SJSA1 (cell line): ENCODE results near the gene C1orf116. TPM values are rescaled to one million over a fixed set of nuclear protein-coding genes. Genes with fewer than 3 reads are reported as not detected.
A peak's percentile ranks its signal among the peaks of the same experiment; 100 is the strongest.

Experiments used
- DNase-seq, 2 experiments: peaks; one replicate each; pipeline ENCODE4 v3.0.0-alpha.2; 2015 to 2020; ENCODE audit warnings: low spot score in 2 of 2, low read depth in 1 of 2
- H3K27ac ChIP-seq: fragments of 250-450 bp; sonication (Bioruptor Pico); 2 replicates; pipeline ENCODE4 v1.5.1; 2020; ENCODE audit warnings: mild to moderate bottlenecking, moderate library complexity
- H3K27me3 ChIP-seq: fragments of 250-450 bp; sonication (Bioruptor Pico); replicated peaks from 2 replicates; pipeline ENCODE4 v1.5.1; 2020; ENCODE audit warnings: mild to moderate bottlenecking, moderate library complexity
- H3K36me3 ChIP-seq: fragments of 250-450 bp; sonication (Bioruptor Pico); 2 replicates; pipeline ENCODE4 v1.5.1; 2020; ENCODE audit warnings: mild to moderate bottlenecking
- H3K4me1 ChIP-seq: fragments of 250-450 bp; sonication (Bioruptor Pico); replicated peaks from 2 replicates; pipeline ENCODE4 v1.6.1; 2021; ENCODE audit warnings: mild to moderate bottlenecking
- H3K4me3 ChIP-seq: fragments of 250-450 bp; sonication (Bioruptor Pico); 2 replicates; pipeline ENCODE4 v1.5.1; 2020; ENCODE audit warnings: mild to moderate bottlenecking
- H3K9me3 ChIP-seq: fragments of 250-450 bp; sonication (Bioruptor Pico); replicated peaks from 2 replicates; pipeline ENCODE4 v1.5.1; 2020; ENCODE audit warnings: mild to moderate bottlenecking
- total RNA-seq: library from RNA; depleted of rRNA; stranded (reverse); fragments of >200 nt; shearing (Covaris generic); gene quantifications from 2 replicates; pipeline ENCODE4 v1.2.3, GENCODE V29; 2014

Gene C1orf116
- total RNA-seq, 1 experiment from 2014 or later = 0.03 TPM

- DNase-seq = no peak
- Histone ChIP-seq H3K4me1 (peaks cover 9% of the 10 kb centered on the region), H3K9me3 (no peaks in the 10 kb centered on the region), H3K4me3 (no peak overlapping the region), H3K36me3 (no peaks in the 10 kb centered on the region), H3K27ac (no peak overlapping the region), H3K27me3 (0 out of 2 replicates have a peak, but pooled peaks cover 9% of the 10 kb centered on the region)
These were observed 31.8 kb downstream of the C1orf116 start for GRCh38 chr1:207000651-207001291.

GRCh38 chr1:206998816-206999215 lies 33.7 kb downstream of the C1orf116 start:
- DNase-seq = no peak
- H3K27me3 ChIP-seq = 0 out of 2 replicates have a peak, but pooled peaks cover 9% of the 10 kb centered on the region
- no peak overlapping the region for H3K27ac ChIP-seq
- H3K4me3 ChIP-seq = no peak overlapping the region
- no peaks in the 10 kb centered on the region for H3K9me3 ChIP-seq
- H3K36me3 ChIP-seq = no peaks in the 10 kb centered on the region
- peaks cover 5% of the 10 kb centered on the region for H3K4me1 ChIP-seq

DNA sequence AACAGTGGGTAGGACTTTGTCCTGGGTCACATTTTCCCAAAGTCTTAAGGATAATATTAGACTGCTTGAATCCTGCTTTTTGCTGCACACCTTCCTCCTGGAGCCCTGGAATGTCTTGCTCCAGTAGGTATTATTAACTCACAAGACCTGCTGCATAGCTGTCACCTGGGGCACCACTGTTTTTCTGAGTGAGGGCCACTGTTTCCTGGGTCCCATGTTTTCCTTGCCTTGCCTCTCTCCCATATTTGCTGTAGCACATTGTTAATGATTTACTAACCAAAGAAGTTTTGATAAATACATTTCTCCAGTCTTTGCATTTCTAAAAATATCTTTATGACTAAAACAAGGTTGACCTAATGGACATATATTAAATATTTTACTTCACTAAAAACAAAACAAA lies 39.8 kb downstream of the C1orf116 start:
- Histone ChIP-seq H3K4me1 (no peaks in the 10 kb centered on the region), H3K27ac (no peak overlapping the region), H3K9me3 (no peaks in the 10 kb centered on the region), H3K4me3 (no peak overlapping the region), H3K27me3 (0 out of 2 replicates have a peak, but pooled peaks cover 9% of the 10 kb centered on the region), H3K36me3 (no peaks in the 10 kb centered on the region)
- DNase-seq = no peak

DNA sequence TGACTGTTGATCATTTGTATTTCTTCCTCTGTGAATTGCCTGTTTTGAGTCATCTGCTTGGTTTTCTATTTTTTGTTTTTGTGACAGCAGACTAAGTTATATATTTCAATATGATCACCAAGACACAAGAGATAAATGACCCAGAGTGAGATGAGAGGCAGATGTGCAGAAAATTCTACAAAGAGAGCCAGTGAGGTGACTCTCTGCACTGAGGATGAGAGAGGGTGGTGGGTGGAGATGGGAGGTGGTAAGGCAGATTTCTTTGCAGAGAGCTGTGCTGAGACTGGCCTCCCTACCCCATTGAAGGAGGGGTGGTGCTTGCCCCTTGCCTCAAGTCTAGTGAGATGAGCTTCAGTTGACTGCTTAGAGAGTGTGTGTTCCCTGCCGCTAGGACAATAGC lies 44.7 kb downstream of the C1orf116 start:
- H3K9me3 ChIP-seq = no peaks in the 10 kb centered on the region
- H3K4me1 ChIP-seq = no peaks in the 10 kb centered on the region
- H3K36me3 ChIP-seq = no peaks in the 10 kb centered on the region
- H3K27ac ChIP-seq = no peak overlapping the region
- no peak overlapping the region for H3K4me3 ChIP-seq
- H3K27me3 ChIP-seq = peaks cover 15% of the 10 kb centered on the region; the same call in 1 of the 2 replicates
- no peak for DNase-seq

- Histone ChIP-seq H3K36me3 (no peaks in the 10 kb centered on the region), H3K27ac (no peak overlapping the region), H3K4me3 (no peak overlapping the region), H3K9me3 (no peaks in the 10 kb centered on the region), H3K4me1 (no peaks in the 10 kb centered on the region), H3K27me3 (peaks cover 15% of the 10 kb centered on the region; the same call in 1 of the 2 replicates)
- no peak for DNase-seq
These were observed 45.7 kb downstream of the C1orf116 start for GRCh38 chr1:206986885-206987284.

DNA sequence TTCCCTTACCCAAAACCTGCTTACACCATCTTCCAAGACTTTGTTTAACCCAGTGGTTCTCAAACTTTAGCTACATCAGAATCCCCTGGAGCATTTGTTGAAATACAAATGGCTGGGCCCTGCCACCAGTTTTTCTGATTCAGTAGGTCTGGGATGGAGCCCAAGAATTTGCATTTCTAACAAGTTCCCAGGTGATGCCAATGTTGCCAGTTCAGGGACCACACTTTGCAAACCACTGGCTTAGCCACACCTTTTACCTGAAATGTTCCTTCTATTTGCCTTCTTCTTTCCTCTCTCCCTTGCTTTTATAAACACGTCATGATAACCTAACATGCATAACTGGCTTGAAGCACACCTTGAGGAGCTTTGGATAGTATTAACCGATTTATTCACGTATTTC lies 46.2 kb downstream of the C1orf116 start:
- Histone ChIP-seq H3K4me1 (no peaks in the 10 kb centered on the region), H3K27ac (no peak overlapping the region), H3K36me3 (no peaks in the 10 kb centered on the region), H3K9me3 (no peaks in the 10 kb centered on the region), H3K4me3 (no peak overlapping the region), H3K27me3 (peaks cover 15% of the 10 kb centered on the region; the same call in 1 of the 2 replicates)
- no peak for DNase-seq

- Histone ChIP-seq H3K4me3 (no peak overlapping the region), H3K9me3 (no peaks in the 10 kb centered on the region), H3K27me3 (peaks cover 15% of the 10 kb centered on the region; the same call in 1 of the 2 replicates), H3K36me3 (no peaks in the 10 kb centered on the region), H3K4me1 (no peaks in the 10 kb centered on the region), H3K27ac (no peak overlapping the region)
- no peak for DNase-seq
These were observed 47.3 kb downstream of the C1orf116 start for GRCh38 chr1:206985162-206985749.

GRCh38 chr1:206982216-206982615 lies 50.3 kb downstream of the C1orf116 start:
- no peaks in the 10 kb centered on the region for H3K9me3 ChIP-seq
- H3K4me1 ChIP-seq = no peaks in the 10 kb centered on the region
- H3K27ac ChIP-seq = no peak overlapping the region
- H3K27me3 ChIP-seq = peaks cover 15% of the 10 kb centered on the region; the same call in 1 of the 2 replicates
- no peaks in the 10 kb centered on the region for H3K36me3 ChIP-seq
- no peak overlapping the region for H3K4me3 ChIP-seq
- DNase-seq = peak in 1 of 2 experiments; percentile 39

DNA sequence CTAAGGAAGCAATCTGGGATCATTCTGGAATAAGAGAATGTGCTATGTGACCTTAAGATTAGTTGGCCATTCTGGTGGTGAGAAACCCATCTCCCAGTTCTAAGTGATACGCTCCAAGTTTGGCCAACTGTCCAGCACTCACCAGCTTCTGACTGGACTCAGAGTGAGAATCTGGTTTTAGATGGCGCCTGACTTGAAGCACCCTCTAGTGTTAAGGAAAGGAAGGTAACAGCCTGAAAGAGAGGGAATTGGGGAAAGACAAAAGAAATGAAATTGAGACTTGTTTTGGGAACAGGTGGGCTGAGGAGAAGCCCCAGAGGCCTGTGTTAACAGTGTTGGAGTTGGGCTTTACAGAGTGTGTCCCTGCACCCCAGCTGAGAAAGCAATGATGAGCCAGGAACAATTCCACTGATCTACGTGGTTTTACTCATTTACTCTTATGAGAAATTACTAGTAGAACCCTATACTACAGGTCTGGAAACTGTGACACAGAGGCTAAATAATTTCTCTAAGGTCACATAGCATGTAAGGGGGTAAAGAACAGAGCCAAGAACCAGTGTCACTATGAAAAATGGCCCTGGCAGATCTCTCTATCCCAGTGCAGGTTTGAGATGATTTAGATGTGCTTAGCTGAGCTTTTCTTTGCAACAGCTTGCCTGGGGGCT lies 53.0 kb downstream of the C1orf116 start:
- peak in 1 of 2 experiments; percentile 12 for DNase-seq

GRCh38 chr1:206978259-206978658 lies 54.3 kb downstream of the C1orf116 start:
- H3K27me3 ChIP-seq = no peaks in the 10 kb centered on the region
- no peak overlapping the region for H3K27ac ChIP-seq
- no peaks in the 10 kb centered on the region for H3K36me3 ChIP-seq
- no peak for DNase-seq
- no peak overlapping the region for H3K4me3 ChIP-seq
- H3K9me3 ChIP-seq = no peaks in the 10 kb centered on the region
- no peaks in the 10 kb centered on the region for H3K4me1 ChIP-seq

More for the DNA sequence above, 53.0 kb downstream of the C1orf116 start:
- H3K27ac ChIP-seq = no peak overlapping the region
- no peaks in the 10 kb centered on the region for H3K4me1 ChIP-seq
- H3K27me3 ChIP-seq = peaks cover 8% of the 10 kb centered on the region; the same call in 1 of the 2 replicates
- no peaks in the 10 kb centered on the region for H3K36me3 ChIP-seq
- no peak overlapping the region for H3K4me3 ChIP-seq
- no peaks in the 10 kb centered on the region for H3K9me3 ChIP-seq

- Histone ChIP-seq H3K4me3 (no peak overlapping the region), H3K9me3 (no peaks in the 10 kb centered on the region), H3K27me3 (no peaks in the 10 kb centered on the region), H3K4me1 (no peaks in the 10 kb centered on the region), H3K36me3 (no peaks in the 10 kb centered on the region), H3K27ac (no peak overlapping the region)
- no peak for DNase-seq
These were observed 57.2 kb downstream of the C1orf116 start for GRCh38 chr1:206975306-206975705.

DNA sequence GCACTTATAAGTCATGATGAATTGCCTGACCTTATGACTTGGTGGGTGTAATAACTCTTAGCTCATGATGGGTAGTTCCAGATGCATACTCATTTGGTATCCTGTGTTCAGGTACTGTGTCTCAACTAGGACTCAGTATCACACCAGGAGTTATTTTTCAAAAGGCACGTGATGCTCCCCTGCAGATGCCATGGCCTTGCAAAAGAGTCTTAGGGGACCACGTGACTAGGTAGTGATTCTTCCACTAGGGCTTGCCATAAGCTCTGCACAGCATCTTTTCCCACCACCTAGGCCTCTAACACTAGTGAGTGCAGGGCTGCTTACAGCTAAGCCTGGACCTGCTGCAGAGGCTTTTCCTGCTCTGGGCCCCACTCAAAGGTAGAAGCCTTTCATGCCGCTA lies 58.4 kb downstream of the C1orf116 start:
- Histone ChIP-seq H3K4me3 (no peak overlapping the region), H3K9me3 (no peaks in the 10 kb centered on the region), H3K36me3 (no peaks in the 10 kb centered on the region), H3K27ac (no peak overlapping the region), H3K4me1 (no peaks in the 10 kb centered on the region), H3K27me3 (no peaks in the 10 kb centered on the region)
- no peak for DNase-seq

DNA sequence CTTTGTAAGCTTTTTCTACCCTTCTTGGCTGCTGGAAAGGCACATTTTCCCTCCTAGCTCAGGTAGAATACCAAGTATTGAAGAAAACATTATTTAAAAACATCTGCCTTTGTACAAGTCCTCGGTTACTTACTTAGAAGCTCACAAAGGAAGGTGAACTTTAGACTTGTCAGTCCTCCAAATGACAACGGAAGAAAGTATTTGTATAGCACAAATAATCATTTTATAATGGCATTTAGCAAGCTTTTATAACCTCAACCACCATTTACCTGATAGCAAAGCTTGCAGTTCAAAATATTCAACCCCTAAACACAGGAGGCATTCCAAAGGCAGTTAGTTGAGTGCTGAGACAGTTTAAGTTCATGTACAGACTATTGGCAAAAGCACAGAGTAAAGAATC lies 59.8 kb downstream of the C1orf116 start:
- Histone ChIP-seq H3K27ac (no peak overlapping the region), H3K4me1 (no peaks in the 10 kb centered on the region), H3K9me3 (no peaks in the 10 kb centered on the region), H3K36me3 (no peaks in the 10 kb centered on the region), H3K4me3 (no peak overlapping the region), H3K27me3 (no peaks in the 10 kb centered on the region)
- no peak for DNase-seq

DNA sequence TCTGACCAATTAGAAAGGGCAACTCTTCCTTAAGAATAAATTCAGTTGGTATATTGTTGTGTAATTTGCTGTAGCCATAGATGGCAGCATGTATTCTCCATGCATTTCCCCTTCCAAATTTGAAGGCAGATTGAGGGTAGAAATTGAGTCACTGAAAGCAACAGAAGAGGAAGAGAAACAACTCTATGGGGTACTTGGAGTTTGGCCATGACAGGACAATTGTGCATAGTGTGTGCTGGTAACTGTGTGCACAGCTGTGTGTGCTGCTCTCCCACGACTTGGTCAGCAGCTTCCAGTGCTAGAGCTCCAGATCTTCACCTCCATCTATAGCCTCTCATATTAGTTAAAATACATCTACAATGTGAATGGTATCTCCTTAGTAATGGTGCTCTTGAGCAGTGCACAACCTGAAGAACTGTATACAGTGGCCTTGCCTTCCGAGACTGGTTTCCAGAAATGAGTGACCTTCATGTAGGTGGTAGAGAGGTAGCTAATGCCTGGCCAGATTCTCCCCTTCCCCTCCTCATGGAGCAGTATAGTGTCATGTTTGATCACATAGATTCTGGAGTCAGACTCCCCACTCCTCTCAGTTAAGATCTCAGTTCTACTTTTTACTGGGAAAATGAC lies 61.4 kb downstream of the C1orf116 start:
- Histone ChIP-seq H3K4me1 (no peaks in the 10 kb centered on the region), H3K27me3 (no peaks in the 10 kb centered on the region), H3K4me3 (no peak overlapping the region), H3K27ac (no peak overlapping the region), H3K36me3 (no peaks in the 10 kb centered on the region), H3K9me3 (no peaks in the 10 kb centered on the region)
- no peak for DNase-seq
